Coronary artery (tissue), 2 donors: ENCODE results near the gene FANCL.
"Not testable (repeated sequence)": the region's sequence is repeated elsewhere in the genome, so short reads cannot be mapped to it uniquely, and the experiment has no call there.

ENCODE experiments used
- DNase-seq: peaks from one replicate; pipeline ENCODE4 v3.0.0-alpha.2; 2017; ENCODE audit warnings: low spot score
- H3K27ac ChIP-seq, 2 donors: fragments of 200-600 bp; sonication (generic); one replicate each; pipeline ENCODE4 v1.5.1; 2016 to 2019
- H3K4me3 ChIP-seq: fragments of 200-600 bp; sonication (generic); 2 replicates; pipeline ENCODE4 v1.5.1; 2016; ENCODE audit warnings: mild to moderate bottlenecking, moderate library complexity
- TF ChIP-seq, protein P1 (sequence below): fragments of 200-600 bp; sonication (generic); IDR thresholded peaks from one replicate; pipeline ENCODE4 v1.5.1; 2019; ENCODE audit warnings: antibody characterized with exemption

The FANCL gene

DNA sequence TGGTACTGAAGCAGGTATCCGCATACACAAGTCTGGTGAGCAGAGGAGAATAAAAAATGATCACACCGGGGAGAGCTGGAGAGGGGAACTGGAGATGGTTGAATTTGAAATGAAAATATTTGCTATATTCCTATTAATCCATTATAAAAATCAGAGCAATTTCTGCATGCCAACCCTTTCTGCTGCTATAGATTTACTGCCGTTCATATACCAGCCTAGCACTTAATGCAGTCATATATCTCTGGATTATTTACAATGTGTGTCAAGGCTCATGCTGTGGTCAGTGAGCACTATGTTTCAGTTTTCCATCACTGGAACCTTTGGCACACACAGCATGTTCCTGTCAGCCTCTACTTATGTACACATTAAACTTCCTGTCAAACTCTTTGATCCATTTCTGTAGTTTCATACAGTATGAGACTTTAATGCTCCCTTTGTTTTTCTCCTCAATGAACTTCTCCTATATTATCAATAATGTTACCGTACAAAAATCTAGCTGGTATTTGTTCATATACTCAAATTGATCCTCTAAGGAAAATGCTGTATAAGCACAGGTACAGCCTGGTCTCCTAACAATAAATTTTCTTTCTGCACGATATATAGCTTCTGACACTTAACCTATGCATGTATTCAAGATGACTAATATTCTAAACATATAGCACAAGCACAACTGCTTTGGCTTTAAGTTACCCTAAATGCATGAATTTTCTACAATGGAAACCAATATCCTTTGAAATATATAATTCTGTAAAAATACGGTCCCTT, 36.7 kb downstream of the FANCL start:
- TF ChIP-seq, protein P1, sequence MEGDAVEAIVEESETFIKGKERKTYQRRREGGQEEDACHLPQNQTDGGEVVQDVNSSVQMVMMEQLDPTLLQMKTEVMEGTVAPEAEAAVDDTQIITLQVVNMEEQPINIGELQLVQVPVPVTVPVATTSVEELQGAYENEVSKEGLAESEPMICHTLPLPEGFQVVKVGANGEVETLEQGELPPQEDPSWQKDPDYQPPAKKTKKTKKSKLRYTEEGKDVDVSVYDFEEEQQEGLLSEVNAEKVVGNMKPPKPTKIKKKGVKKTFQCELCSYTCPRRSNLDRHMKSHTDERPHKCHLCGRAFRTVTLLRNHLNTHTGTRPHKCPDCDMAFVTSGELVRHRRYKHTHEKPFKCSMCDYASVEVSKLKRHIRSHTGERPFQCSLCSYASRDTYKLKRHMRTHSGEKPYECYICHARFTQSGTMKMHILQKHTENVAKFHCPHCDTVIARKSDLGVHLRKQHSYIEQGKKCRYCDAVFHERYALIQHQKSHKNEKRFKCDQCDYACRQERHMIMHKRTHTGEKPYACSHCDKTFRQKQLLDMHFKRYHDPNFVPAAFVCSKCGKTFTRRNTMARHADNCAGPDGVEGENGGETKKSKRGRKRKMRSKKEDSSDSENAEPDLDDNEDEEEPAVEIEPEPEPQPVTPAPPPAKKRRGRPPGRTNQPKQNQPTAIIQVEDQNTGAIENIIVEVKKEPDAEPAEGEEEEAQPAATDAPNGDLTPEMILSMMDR, result no peak
- no peak for DNase-seq
- Histone ChIP-seq H3K4me3 (no peak overlapping the region), H3K27ac (no peak overlapping the region)

DNA sequence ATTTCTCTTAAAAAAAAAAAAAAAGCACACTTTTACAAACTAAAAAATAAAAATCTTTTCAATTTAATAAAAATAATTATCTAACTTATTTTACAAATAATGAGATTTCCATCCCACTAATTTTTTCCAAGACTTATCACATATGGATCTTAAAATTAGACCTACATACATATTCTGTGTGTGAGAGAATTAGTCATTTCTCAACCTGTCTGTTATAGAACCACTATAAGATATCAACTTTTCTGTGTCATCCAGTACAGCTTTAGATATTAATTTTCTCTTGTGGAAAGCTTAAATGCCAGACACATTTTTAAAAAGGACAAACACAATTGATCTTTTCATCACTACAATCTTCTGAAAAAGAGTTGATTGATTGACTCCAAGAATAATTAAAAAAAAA, 38.1 kb downstream of the FANCL start:
- no peak for DNase-seq

DNA sequence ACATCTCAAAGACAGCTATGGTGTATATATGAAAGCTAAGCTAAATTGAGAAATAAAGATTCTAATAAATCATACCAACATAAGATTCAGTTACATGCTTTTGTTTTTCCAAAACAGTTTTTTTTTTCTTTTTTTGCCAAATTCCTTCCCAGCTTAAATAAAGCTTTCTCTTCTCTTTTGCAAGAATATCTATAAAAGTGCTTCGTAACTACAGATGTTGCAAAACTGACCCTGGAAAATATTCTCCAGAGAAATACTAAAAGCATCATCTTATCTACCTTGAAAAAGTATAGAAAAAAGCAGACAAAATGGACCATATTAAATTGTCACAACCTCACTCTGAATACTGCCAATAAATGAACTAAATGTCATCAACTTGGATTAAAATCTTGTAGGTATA, 38.7 kb downstream of the FANCL start:
- TF ChIP-seq, protein P1, result no peak
- no peak overlapping the region for H3K4me3 ChIP-seq
- no peak overlapping the region for H3K27ac ChIP-seq
- no peak for DNase-seq

More for the DNA sequence above, 38.1 kb downstream of the FANCL start:
- TF ChIP-seq, protein P1, result no peak
- no peak overlapping the region for H3K4me3 ChIP-seq
- H3K27ac ChIP-seq, result no peak overlapping the region

DNA sequence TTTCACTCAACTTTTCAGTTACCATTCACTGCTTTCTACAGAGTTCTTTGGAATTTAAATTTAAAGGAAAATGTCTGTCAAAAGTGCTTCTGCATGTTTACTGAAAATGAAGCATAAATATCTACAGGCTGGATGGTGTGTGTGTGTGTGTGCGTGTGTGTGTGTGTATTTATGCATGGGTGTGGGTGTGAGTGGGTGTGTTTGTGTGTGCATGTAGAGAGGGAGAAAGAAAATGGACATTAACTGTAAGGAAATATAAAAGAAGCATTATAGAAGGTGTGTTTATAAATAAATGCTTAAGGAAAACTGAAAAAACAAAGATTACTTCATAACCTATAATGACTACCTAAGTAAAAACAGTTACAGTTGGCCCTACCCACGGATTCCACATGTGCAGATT, 43.2 kb downstream of the FANCL start:
- no peak overlapping the region for H3K27ac ChIP-seq
- TF ChIP-seq, protein P1, result no peak
- no peak overlapping the region for H3K4me3 ChIP-seq
- DNase-seq, result no peak

DNA sequence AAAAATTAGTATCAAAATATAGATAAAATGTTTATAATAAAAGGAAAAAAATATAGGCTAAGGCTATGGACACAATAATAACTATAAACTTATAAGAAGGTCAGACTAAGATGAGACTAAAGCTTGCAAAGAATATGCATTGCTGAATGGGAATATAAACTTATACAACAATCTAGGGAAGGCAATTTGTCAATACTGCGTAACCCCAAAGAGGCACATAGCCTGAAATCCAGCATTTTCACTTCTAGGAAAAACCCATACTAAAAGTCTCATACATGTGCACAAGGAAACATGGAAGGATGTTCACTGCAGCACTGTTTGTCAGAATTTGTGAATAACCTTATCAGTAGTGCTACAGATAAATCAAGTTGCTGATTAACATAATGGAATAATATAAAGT, 45.5 kb downstream of the FANCL start:
- no peak for DNase-seq
- Histone ChIP-seq H3K4me3 (no peak overlapping the region), H3K27ac (no peak overlapping the region)
- TF ChIP-seq, protein P1, result no peak

DNA sequence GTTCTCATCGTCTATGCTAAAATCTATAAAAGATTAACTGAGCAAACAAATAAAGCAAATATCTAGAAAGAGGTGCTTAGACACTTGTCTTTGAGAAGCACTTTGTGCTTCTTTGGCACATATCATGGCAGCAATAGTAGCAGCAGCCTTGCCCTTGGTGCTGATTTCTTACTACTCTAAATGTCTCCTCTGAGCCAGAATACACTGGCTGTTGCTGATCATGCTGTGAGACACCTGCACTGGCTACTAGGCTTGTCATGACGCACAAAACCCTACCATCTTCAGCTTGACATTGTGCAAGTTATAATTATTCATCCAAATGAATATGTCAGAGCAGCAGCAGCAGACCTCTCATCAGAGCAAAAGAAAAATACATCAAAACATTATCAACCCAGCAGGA, 46.7 kb downstream of the FANCL start:
- H3K4me3 ChIP-seq, result no peak overlapping the region
- TF ChIP-seq, protein P1, result no peak

DNA sequence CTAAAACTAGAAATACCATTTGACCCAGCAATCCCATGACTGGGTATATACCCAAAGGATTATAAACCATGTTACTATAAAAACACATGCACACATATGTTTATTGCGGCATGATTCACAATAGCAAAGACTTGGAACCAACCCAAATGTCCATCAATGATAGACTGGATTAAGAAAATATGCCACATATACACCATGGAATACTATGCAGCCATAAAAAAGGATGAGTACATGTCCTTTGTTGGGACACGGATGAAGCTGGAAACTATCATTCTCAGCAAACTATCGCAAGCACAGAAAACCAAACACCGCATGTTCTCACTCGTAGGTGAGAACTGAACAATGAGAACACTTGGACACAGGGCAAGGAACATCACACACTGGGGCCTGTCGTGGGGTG, 54.1 kb downstream of the FANCL start:
- not testable (repeated sequence) for DNase-seq, H3K4me3 ChIP-seq, H3K27ac ChIP-seq

More for the DNA sequence above, 46.7 kb downstream of the FANCL start:
- H3K27ac ChIP-seq, result no peak overlapping the region
- no peak for DNase-seq
